HG02943 (cell line): ENCODE results near the gene MRPL50.

Experiments
- ATAC-seq: cut with Tn5 transposase; IDR thresholded peaks from one replicate; pipeline ENCODE4 v1.9.1; 2021; ENCODE audit warnings: mild to moderate bottlenecking, low read depth, moderate library complexity; ENCODE audit not compliant: unreplicated experiment

The MRPL50 gene

GRCh38 chr9:101381118-101381517 is 17.3 kb downstream of the MRPL50 start:
- no peak for ATAC-seq

- ATAC-seq: no peak
These were observed 18.1 kb downstream of the MRPL50 start for GRCh38 chr9:101380295-101380694.

- no peak for ATAC-seq
These were observed 22.1 kb downstream of the MRPL50 start for GRCh38 chr9:101376111-101376848.

GRCh38 chr9:101375546-101375945 is 22.9 kb downstream of the MRPL50 start:
- no peak for ATAC-seq

GRCh38 chr9:101372327-101373118 is 25.9 kb downstream of the MRPL50 start:
- no peak for ATAC-seq

- ATAC-seq: no peak
These were observed 26.6 kb downstream of the MRPL50 start for GRCh38 chr9:101371813-101372212.

GRCh38 chr9:101369884-101370531 is 28.4 kb downstream of the MRPL50 start:
- no peak for ATAC-seq

- no peak for ATAC-seq
These were observed 29.1 kb downstream of the MRPL50 start for GRCh38 chr9:101369286-101369685.

GRCh38 chr9:101367323-101367722 is 31.1 kb downstream of the MRPL50 start:
- no peak for ATAC-seq

- no peak for ATAC-seq
These were observed 32.2 kb downstream of the MRPL50 start for GRCh38 chr9:101366038-101366756.

GRCh38 chr9:101365181-101365580 is 33.2 kb downstream of the MRPL50 start:
- no peak for ATAC-seq

- ATAC-seq: no peak
These were observed 36.0 kb downstream of the MRPL50 start for GRCh38 chr9:101362450-101362849.

- no peak for ATAC-seq
These were observed 37.8 kb downstream of the MRPL50 start for GRCh38 chr9:101360647-101361046.

- no peak for ATAC-seq
These were observed 38.7 kb downstream of the MRPL50 start for GRCh38 chr9:101359679-101360078.

- no peak for ATAC-seq
These were observed 41.8 kb downstream of the MRPL50 start for GRCh38 chr9:101356619-101357018.

- no peak for ATAC-seq
These were observed 43.4 kb downstream of the MRPL50 start for GRCh38 chr9:101354765-101355708.

- ATAC-seq: no peak
These were observed 44.2 kb downstream of the MRPL50 start for GRCh38 chr9:101354143-101354764.

- no peak for ATAC-seq
These were observed 44.7 kb downstream of the MRPL50 start for GRCh38 chr9:101353683-101354082.

GRCh38 chr9:101352892-101353463 is 45.4 kb downstream of the MRPL50 start:
- no peak for ATAC-seq
